VCaP (cell line): ENCODE results near the gene FCHSD2.
"Not testable (repeated sequence)": the region's sequence is repeated elsewhere in the genome, so short reads cannot be mapped to it uniquely, and the experiment has no call there.

Experiments
- H3K27ac ChIP-seq: fragments of 450-650 bp; 2 replicates; pipeline ENCODE4 v1.5.1; 2017
- TF ChIP-seq, protein P1 (sequence below): fragments of 450-650 bp; conservative IDR thresholded peaks from 2 replicates; pipeline ENCODE4 v1.5.1; 2017; ENCODE audit warnings: mild to moderate bottlenecking, moderate library complexity

FCHSD2 gene

DNA sequence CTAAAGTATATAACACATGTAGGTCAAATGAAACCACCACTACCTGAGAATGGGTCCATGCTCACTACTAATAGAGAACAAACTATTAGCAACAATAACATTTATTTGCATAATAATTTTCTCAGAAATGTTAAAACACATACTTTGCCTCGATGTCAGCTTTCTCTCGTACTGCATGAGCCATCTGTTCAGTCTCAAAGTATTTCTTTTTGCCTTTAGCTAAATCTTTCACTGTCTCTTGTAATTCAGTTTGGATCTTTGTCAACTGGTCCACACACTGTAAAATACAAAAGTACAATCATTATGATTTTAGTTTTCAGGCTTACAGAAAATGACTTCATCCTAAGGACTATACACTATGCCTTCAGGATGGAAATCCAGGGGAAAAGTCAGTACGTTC is 153.3 kb downstream of the FCHSD2 start:
- TF ChIP-seq, protein P1, sequence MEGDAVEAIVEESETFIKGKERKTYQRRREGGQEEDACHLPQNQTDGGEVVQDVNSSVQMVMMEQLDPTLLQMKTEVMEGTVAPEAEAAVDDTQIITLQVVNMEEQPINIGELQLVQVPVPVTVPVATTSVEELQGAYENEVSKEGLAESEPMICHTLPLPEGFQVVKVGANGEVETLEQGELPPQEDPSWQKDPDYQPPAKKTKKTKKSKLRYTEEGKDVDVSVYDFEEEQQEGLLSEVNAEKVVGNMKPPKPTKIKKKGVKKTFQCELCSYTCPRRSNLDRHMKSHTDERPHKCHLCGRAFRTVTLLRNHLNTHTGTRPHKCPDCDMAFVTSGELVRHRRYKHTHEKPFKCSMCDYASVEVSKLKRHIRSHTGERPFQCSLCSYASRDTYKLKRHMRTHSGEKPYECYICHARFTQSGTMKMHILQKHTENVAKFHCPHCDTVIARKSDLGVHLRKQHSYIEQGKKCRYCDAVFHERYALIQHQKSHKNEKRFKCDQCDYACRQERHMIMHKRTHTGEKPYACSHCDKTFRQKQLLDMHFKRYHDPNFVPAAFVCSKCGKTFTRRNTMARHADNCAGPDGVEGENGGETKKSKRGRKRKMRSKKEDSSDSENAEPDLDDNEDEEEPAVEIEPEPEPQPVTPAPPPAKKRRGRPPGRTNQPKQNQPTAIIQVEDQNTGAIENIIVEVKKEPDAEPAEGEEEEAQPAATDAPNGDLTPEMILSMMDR: no peak

DNA sequence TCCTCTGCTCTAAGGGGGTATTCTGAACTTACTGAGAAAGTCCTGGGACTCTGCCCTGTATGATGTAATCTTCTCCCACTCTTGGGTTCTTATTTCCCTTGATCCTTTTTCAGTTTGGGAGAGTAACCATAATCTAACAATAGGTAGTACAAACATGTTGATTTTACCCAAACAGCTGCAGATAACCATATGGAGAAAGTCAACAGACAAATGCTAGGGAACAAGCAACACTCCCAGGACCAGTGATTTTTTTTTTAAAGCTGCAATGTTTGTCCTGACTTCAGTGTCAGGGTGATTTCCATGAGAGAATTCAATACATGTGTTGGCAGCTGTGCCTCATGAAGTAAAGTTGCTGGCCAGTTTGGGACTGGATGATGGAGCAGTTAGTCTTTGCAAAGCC is 156.5 kb downstream of the FCHSD2 start:
- no peak overlapping the region for H3K27ac ChIP-seq
- TF ChIP-seq, protein P1: no peak

More for the DNA sequence above, 153.3 kb downstream of the FCHSD2 start:
- no peak overlapping the region for H3K27ac ChIP-seq

GRCh38 chr11:72984453-72985077 is 157.6 kb downstream of the FCHSD2 start:
- no peak overlapping the region for H3K27ac ChIP-seq
- TF ChIP-seq, protein P1: no peak

- H3K27ac ChIP-seq: no peak overlapping the region
- TF ChIP-seq, protein P1: no peak
Observed at GRCh38 chr11:72983560-72983959, 158.6 kb downstream of the FCHSD2 start.

DNA sequence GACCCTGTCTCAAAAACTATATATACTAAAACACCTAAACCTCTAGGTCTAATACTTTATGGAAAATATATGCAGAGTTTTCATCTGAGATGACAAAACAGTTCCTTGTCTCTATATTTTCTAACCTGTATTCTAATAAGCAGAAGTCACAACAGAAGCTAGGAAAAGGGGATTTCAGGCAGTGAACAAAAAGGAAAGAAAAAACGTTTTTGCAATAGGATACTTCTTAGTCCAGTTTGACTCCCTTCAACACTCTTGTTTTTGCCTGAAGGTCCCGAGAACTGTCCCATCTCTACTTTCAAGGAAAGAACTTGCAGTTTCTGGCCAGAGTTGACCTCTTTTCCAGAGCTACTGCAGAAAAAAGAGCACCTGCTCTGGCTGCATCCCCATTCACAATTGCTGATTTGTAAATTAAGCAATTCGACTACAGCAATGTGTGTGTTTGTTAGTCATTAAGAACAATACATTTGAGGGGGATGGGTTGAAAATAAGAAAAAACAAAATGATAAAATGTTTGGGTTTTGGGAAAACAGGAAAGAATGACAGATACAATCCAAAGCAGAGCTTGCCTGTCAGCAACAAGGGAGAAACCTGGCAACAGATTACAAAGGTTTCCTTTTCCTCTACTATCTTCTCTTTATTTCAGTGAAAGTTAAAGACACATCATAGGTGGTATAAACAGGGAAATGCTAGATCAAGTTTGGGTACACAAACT is 160.0 kb downstream of the FCHSD2 start:
- H3K27ac ChIP-seq: no peak overlapping the region

DNA sequence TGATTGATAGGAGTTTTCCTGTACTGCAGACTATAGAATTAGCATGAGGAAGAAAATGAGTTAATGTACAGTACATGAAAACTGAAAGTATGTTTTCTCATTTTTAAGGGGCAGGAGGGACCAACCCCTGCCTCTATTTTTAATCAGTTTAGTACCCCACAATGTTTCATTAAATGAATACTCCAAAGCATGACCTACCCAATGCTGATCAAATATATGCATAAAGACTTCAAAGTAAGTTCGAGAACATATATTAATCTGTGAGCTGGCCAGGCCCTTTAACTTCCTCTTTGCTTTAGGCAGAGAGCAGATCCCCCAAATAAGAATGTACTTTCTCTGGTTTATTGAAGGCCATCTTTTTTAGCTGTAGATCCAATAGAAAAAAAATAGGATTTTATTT is 161.0 kb downstream of the FCHSD2 start:
- TF ChIP-seq, protein P1: no peak
- no peak overlapping the region for H3K27ac ChIP-seq

More for the DNA sequence above, 160.0 kb downstream of the FCHSD2 start:
- TF ChIP-seq, protein P1: no peak

DNA sequence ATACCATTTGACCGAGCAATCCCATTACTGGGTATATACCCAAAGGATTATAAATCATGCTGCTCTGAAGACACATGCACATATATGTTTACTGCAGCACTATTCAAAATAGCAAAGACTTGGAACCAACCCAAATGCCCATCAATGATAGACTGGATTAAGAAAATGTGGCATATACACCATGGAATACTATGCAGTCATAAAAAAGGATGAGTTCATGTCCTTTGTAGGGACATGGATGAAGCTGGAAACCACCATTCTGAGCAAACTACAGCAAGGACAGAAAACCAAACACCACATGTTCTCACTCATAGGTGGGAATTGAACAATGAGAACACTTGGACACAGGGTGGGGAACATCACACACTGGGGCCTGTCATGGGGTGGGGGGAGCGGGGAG is 164.3 kb downstream of the FCHSD2 start:
- not testable (repeated sequence) for H3K27ac ChIP-seq

- not testable (repeated sequence) for H3K27ac ChIP-seq
Observed at GRCh38 chr11:72976522-72976892, 165.6 kb downstream of the FCHSD2 start.
